Caco-2 (cell line): ENCODE results near the gene C3orf52. TPM values are rescaled to one million over a fixed set of nuclear protein-coding genes. Genes with fewer than 3 reads are reported as not detected.

Experiments used
- BruUV-seq: library from RNA; stranded (reverse); fragments of 400-500 nt; replicated peaks from 2 replicates; lab custom pipeline; 2021; lab: Mats Ljungman, UMichigan
- CTCF ChIA-PET: fragments of 300-600 bp; sonication (Branson Sonifier 250); formaldehyde crosslinking; loops from one replicate; lab custom pipeline; 2022; ENCODE audit warnings: antibody characterized with exemption; lab: Charles Lee
- POLR2A ChIA-PET: fragments of 300-600 bp; sonication (Branson Sonifier 250); formaldehyde crosslinking; loops from one replicate; lab custom pipeline; 2022; ENCODE audit warnings: antibody characterized with exemption; lab: Charles Lee
- DNase-seq, 2 experiments: peaks; one replicate each; pipeline versions ENCODE4 v3.0.0 to v3.0.0-alpha.2; 2020 to 2022
- H3K27me3 ChIP-seq: replicated peaks from 2 replicates; pipeline ENCODE4 v1.6.0; 2011; ENCODE audit warnings: low read length; ENCODE audit not compliant: control insufficient read depth, insufficient read depth
- H3K36me3 ChIP-seq: 2 replicates; pipeline ENCODE4 v1.5.1; 2011; ENCODE audit warnings: low read length; ENCODE audit not compliant: control insufficient read depth, insufficient read depth
- H3K4me1 ChIP-seq: fragments of 250-450 bp; sonication (Bioruptor Pico); 2 replicates; pipeline ENCODE4 v1.5.1; 2020; ENCODE audit warnings: mild to moderate bottlenecking
- H3K4me3 ChIP-seq: 2 replicates; pipeline ENCODE4 v1.5.1; 2011; ENCODE audit warnings: low read depth, mild to moderate bottlenecking, control low read depth, low read length
- H3K9me3 ChIP-seq: fragments of 250-450 bp; sonication (Bioruptor Pico); 2 replicates; pipeline ENCODE4 v1.5.1; 2020; ENCODE audit warnings: mild to moderate bottlenecking, moderate library complexity
- H3K27ac Mint-ChIP-seq: one replicate; pipeline ENCODE4 v1.8.0; 2022; ENCODE audit warnings: mixed read lengths; ENCODE audit not compliant: unreplicated experiment
- H3K27me3 Mint-ChIP-seq: one replicate; pipeline ENCODE4 v1.8.0; 2022; ENCODE audit warnings: mixed read lengths; ENCODE audit not compliant: insufficient read depth, unreplicated experiment
- H3K36me3 Mint-ChIP-seq: one replicate; pipeline ENCODE4 v1.8.0; 2022; ENCODE audit warnings: mild to moderate bottlenecking, mixed read lengths; ENCODE audit not compliant: insufficient read depth, unreplicated experiment
- H3K4me1 Mint-ChIP-seq: one replicate; pipeline ENCODE4 v1.8.0; 2022; ENCODE audit warnings: low read depth, mixed read lengths; ENCODE audit not compliant: unreplicated experiment
- H3K4me3 Mint-ChIP-seq: one replicate; pipeline ENCODE4 v1.8.0; 2022; ENCODE audit warnings: mild to moderate bottlenecking, moderate library complexity, mixed read lengths; ENCODE audit not compliant: unreplicated experiment
- H3K9me3 Mint-ChIP-seq: one replicate; pipeline ENCODE4 v1.8.0; 2022; ENCODE audit warnings: mixed read lengths; ENCODE audit not compliant: unreplicated experiment
- CTCF ChIP-seq, 2 experiments: fragments of 200-600 bp in 1 of 2; IDR thresholded peaks; 1 replicate in 1 of 2; 2 replicates in 1 of 2; pipeline versions ENCODE4 v1.5.1 to v1.8.0; 2011 to 2022; ENCODE audit warnings: antibody characterized with exemption in 1 of 2, control low read depth in 1 of 2, inconsistent platforms in 1 of 2, low read depth in 1 of 2, low read length in 1 of 2, mild to moderate bottlenecking in 1 of 2, moderate library complexity in 1 of 2; ENCODE audit not compliant: insufficient read depth in 1 of 2, severe bottlenecking in 1 of 2, unreplicated experiment in 1 of 2
- intact Hi-C: fragments of 100-400 bp; cut with micrococcal nuclease; formaldehyde crosslinking; loops from one replicate; pipeline ENCODE4 v1.10.0; 2022; ENCODE audit not compliant: unreplicated experiment
- total RNA-seq: library from RNA; stranded (reverse); gene quantifications from 2 replicates; pipeline ENCODE4 v1.2.3, GENCODE V29; 2022

C3orf52 gene
- total RNA-seq, 1 experiment from 2014 or later: 64.5 TPM

DNA sequence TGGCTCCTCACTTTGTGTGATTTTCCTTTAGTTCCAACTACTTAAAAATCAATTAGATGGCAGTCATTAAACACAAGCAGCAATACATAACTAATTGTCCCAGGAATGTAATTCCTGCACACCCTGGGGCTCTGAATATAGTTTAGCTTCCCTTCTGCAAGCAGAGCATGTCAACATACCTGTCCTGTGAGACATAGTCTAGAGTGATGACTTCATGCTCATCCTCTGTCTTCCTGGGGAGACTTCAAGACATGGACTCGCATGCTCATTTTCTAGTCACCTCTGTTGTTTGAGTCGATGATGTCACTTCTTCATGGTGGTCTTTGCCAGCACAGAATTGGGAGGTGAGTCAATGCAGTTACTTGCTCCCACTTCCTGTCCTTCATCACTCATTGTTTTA lies 15.7 kb downstream of the C3orf52 start:
- no peaks in the 10 kb centered on the region for H3K27me3 Mint-ChIP-seq
- no peak overlapping the region for H3K4me3 Mint-ChIP-seq
- peaks cover 10% of the 10 kb centered on the region; the same call in 1 of the 2 replicates for H3K4me1 ChIP-seq
- intact Hi-C loops: no loop called here
- no peaks in the 10 kb centered on the region for H3K9me3 ChIP-seq
- no peaks in the 10 kb centered on the region for H3K9me3 Mint-ChIP-seq
- TF ChIP-seq CTCF (IDR thresholded peaks at IDR 0.05; ENCODE audit: insufficient read depth in 1 of 2, low read depth in 1 of 2, low read length in 1 of 2, severe bottlenecking in 1 of 2, unreplicated experiment in 1 of 2): no peak
- H3K36me3 ChIP-seq: no peaks in the 10 kb centered on the region; the same call in none of the 2 replicates
- H3K4me1 Mint-ChIP-seq: peaks cover 7% of the 10 kb centered on the region
- no peak overlapping the region for H3K4me3 ChIP-seq
- CTCF ChIA-PET: interaction anchor here (1.0 kb wide), 1 partner anchor 10 kb away, joined by 4 read pairs; no protein-coding TSS in a partner anchor
- no peak for DNase-seq
- BruUV-seq: no TSS peak
- H3K27ac Mint-ChIP-seq: no peak overlapping the region
- H3K36me3 Mint-ChIP-seq: peaks cover 59% of the 10 kb centered on the region
- POLR2A ChIA-PET: no interaction called here
- H3K27me3 ChIP-seq: no peaks in the 10 kb centered on the region

DNA sequence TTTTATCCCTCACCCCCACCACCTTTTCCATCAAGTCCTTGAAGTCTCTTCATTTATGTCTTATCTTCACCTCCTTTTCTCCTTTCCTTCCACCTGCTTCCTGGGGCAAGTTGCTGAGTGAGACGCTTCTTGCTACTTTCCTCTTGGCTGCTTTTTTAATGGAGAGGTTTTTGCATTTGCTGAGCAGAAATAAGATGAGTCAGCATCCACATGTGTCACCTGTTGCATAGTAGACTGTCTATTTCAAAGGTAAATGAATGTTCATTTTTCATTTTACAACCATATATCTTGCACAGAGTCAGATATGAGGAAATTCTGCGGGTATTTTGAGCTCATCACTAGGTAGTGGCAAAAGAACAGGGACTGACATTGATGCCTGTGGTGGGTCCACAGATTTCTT lies 18.6 kb downstream of the C3orf52 start:
- no TSS peak for BruUV-seq
- Mint-ChIP-seq H3K36me3 (peaks cover 59% of the 10 kb centered on the region), H3K9me3 (no peaks in the 10 kb centered on the region), H3K4me3 (no peak overlapping the region), H3K4me1 (peaks cover 11% of the 10 kb centered on the region), H3K27me3 (no peaks in the 10 kb centered on the region), H3K27ac (no peak overlapping the region)
- Histone ChIP-seq H3K36me3 (no peaks in the 10 kb centered on the region; the same call in none of the 2 replicates), H3K4me3 (no peak overlapping the region), H3K27me3 (no peaks in the 10 kb centered on the region), H3K4me1 (peaks cover 7% of the 10 kb centered on the region; the same call in 1 of the 2 replicates), H3K9me3 (no peaks in the 10 kb centered on the region)
- POLR2A ChIA-PET: no interaction called here
- intact Hi-C loops: no loop called here
- TF ChIP-seq CTCF (IDR thresholded peaks at IDR 0.05; ENCODE audit: insufficient read depth in 1 of 2, low read depth in 1 of 2, low read length in 1 of 2, severe bottlenecking in 1 of 2, unreplicated experiment in 1 of 2): no peak
- CTCF ChIA-PET: no interaction called here
- DNase-seq: no peak

GRCh38 chr3:112109322-112109721 lies 23.1 kb downstream of the C3orf52 start:
- no peak overlapping the region for H3K4me3 Mint-ChIP-seq
- H3K4me3 ChIP-seq: no peak overlapping the region
- CTCF ChIA-PET: interaction anchor here (0.6 kb wide), 1 partner anchor 78 kb away, joined by 3 read pairs; no protein-coding TSS in a partner anchor
- H3K27me3 Mint-ChIP-seq: no peaks in the 10 kb centered on the region
- TF ChIP-seq CTCF (IDR thresholded peaks at IDR 0.05; ENCODE audit: insufficient read depth in 1 of 2, low read depth in 1 of 2, low read length in 1 of 2, severe bottlenecking in 1 of 2, unreplicated experiment in 1 of 2): no peak
- H3K4me1 ChIP-seq: no peaks in the 10 kb centered on the region
- no TSS peak for BruUV-seq
- intact Hi-C loops: no loop called here
- no peaks in the 10 kb centered on the region for H3K9me3 Mint-ChIP-seq
- peaks cover 2% of the 10 kb centered on the region for H3K36me3 ChIP-seq
- DNase-seq: no peak
- H3K9me3 ChIP-seq: no peaks in the 10 kb centered on the region
- peaks cover 12% of the 10 kb centered on the region for H3K4me1 Mint-ChIP-seq
- POLR2A ChIA-PET: interaction anchor here (0.5 kb wide), 1 partner anchor 20 kb away, joined by 3 read pairs; no protein-coding TSS in a partner anchor
- peaks cover 89% of the 10 kb centered on the region for H3K36me3 Mint-ChIP-seq
- H3K27me3 ChIP-seq: no peaks in the 10 kb centered on the region
- no peak overlapping the region for H3K27ac Mint-ChIP-seq
